Epithelial cell of alveolus of lung (primary cell): ENCODE data around the gene ELK3. TPM values are rescaled to one million over a fixed set of nuclear protein-coding genes. Genes with fewer than 3 reads are reported as not detected.

Experiments used
- total RNA-seq: library from RNA; depleted of rRNA; stranded (reverse); fragments of >200 nt; gene quantifications from 2 replicates; pipeline ENCODE4 v1.2.1, GENCODE V29; 2015

ELK3 gene
- total RNA-seq = 39.2 and 49.3 TPM in 2 replicates

GRCh38 chr12:96193725-96194575, at the start of gene ELK3:
ELK3 (plus strand) TSS chr12:96194375.

Other genes starting within 250 kb of the ELK3 start
- gene HAL, start 198.0 kb upstream of the ELK3 start, total RNA-seq = 0.48 TPM in 1 of 2 replicates, not detected in the other
- 64.1 and 118 TPM in 2 replicates for gene LTA4H, start 158.8 kb upstream of the ELK3 start, total RNA-seq
- 54.8 and 70.5 TPM in 2 replicates for gene CDK17, start 206.1 kb downstream of the ELK3 start, total RNA-seq